Small intestine (tissue), 7 donors: ENCODE measurements around the gene NEK11. TPM values are rescaled to one million over a fixed set of nuclear protein-coding genes. Genes with fewer than 3 reads are reported as not detected.

Source experiments
- DNase-seq, 2 donors: peaks; one replicate each; pipeline versions ENCODE4 v3.0.0 to v3.0.0-alpha.2; 2013
- FAIRE-seq: peaks from 2 replicates; lab custom pipeline; 2012; peaks lifted over from hg19 to GRCh38; lab: Jason Lieb, UNC
- H3K27ac ChIP-seq, 3 donors: one replicate each; pipeline ENCODE4 v1.5.1; 2013; ENCODE audit warnings: low read length in 2 of 3, mild to moderate bottlenecking in 2 of 3, control low read depth in 1 of 3, inconsistent platforms in 1 of 3, low read depth in 1 of 3, moderate library complexity in 1 of 3
- H3K27me3 ChIP-seq, 3 donors: one replicate each; pipeline ENCODE4 v1.6.1; 2013; ENCODE audit warnings: low read length in 3 of 3, inconsistent platforms in 1 of 3; ENCODE audit not compliant: control insufficient read depth in 3 of 3, insufficient read depth in 3 of 3
- H3K36me3 ChIP-seq, 3 donors: one replicate each; pipeline ENCODE4 v1.6.1; 2013; ENCODE audit warnings: low read length in 3 of 3, inconsistent platforms in 1 of 3, low read depth in 1 of 3, mild to moderate bottlenecking in 1 of 3, moderate library complexity in 1 of 3; ENCODE audit not compliant: control insufficient read depth in 3 of 3, insufficient read depth in 2 of 3
- H3K4me1 ChIP-seq, 3 donors: one replicate each; pipeline ENCODE4 v1.6.1; 2013; ENCODE audit warnings: low read length in 2 of 3, inconsistent platforms in 1 of 3, low read depth in 1 of 3, mild to moderate bottlenecking in 1 of 3, moderate library complexity in 1 of 3; ENCODE audit not compliant: control insufficient read depth in 3 of 3, insufficient read depth in 2 of 3
- H3K4me3 ChIP-seq, 3 donors: one replicate each; pipeline ENCODE4 v1.5.1; 2013; ENCODE audit warnings: low read length in 3 of 3, control low read depth in 1 of 3, inconsistent platforms in 1 of 3, low read depth in 1 of 3, mild to moderate bottlenecking in 1 of 3, moderate library complexity in 1 of 3
- H3K9me3 ChIP-seq, 2 donors: one replicate each; pipeline ENCODE4 v1.6.1; 2013; ENCODE audit warnings: low read depth in 1 of 2, low read length in 1 of 2; ENCODE audit not compliant: control insufficient read depth in 2 of 2, insufficient read depth in 1 of 2
- WGBS, 3 donors: extraction: QIAGEN DNeasy Blood & Tissue Kit; methylation state at CpG; one replicate each; pipeline ENCODE4 v1.1.7; 2013; 5-methylcytosine and 5-hydroxymethylcytosine counted together
- polyA plus RNA-seq, 4 donors: library from polyadenylated mRNA; stranded (reverse) in 3 of 4; unstranded in 1 of 4; fragments of 200-250 nt in 3 of 4; fragments of 120-200 nt in 1 of 4; gene quantifications; one replicate each; pipeline versions ENCODE4 v1.2.1 to v1.2.3, GENCODE V29; 2013
- donor health status: healthy with polysubstance abuse.
- donor health status: control.
- donor health status: control.
- donor health status: Bipolar disorder and iron deficiency.
- donor health status: healthy.

Gene NEK11
- polyA plus RNA-seq, 4 donors: 0.81 to 11.0 (median 1.2) TPM

DNA sequence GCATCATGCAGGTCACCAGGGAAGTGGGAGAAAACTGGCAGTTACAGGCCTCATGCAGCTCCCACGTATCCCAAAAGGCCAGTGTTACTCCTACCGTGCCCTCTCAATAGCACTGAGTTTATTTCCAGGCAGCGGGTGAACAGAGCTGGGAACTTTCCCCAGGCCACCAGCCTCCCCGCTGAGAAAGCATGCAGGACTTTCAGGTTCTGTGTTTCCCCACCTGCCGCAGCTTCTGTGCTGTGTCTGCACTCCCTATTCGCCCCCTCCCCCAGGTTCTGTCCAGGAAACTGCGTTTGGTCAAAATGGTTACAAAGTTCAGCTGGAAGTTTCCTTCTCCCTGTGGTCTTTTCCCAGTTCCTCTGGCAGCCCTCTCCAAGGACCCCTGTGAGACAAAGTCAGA, 21.4 kb downstream of the NEK11 start:
- Histone ChIP-seq H3K4me3 (no peak overlapping the region), H3K27me3 (no peaks in the 10 kb centered on the region), H3K27ac (no peak overlapping the region), H3K9me3 (peaks cover 0 to 4% of the 10 kb centered on the region in 2 donors), H3K36me3 (peaks cover 0 to 4% (median 0%) of the 10 kb centered on the region in 3 donors), H3K4me1 (no peaks in the 10 kb centered on the region)
- FAIRE-seq: no peak
- DNase-seq: no peak
- WGBS, 3 donors: 86 to 88% (median 87%) methylated on average over 7 of the region's 7 CpGs

DNA sequence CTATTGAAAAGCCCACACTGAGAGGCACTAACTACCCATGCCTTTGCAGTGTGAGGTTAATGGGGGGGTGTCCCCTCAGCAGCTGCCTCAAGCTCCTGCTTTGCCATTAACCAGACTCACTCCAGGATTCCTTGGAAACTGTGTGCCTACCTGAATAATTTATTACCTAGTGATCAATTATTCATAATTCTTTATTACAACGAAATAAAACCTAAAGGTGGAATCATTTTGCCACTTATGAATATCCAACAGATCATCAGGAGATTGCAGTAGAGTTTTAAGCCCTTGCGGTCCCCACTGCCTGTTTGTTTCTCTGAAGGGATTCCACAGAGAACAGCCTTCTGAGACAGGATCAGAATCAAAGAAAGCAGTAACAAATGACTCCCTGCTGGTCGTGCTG, 23.3 kb downstream of the NEK11 start:
- DNase-seq (no peak), FAIRE-seq (no peak)
- H3K4me3 ChIP-seq: no peak overlapping the region
- peaks cover 0 to 4% of the 10 kb centered on the region in 2 donors for H3K9me3 ChIP-seq
- WGBS, 3 donors: 70 to 82% (median 77%) methylated on average over 3 of the region's 3 CpGs
- H3K4me1 ChIP-seq: no peaks in the 10 kb centered on the region
- H3K27ac ChIP-seq: no peak overlapping the region
- no peaks in the 10 kb centered on the region for H3K27me3 ChIP-seq
- H3K36me3 ChIP-seq: peaks cover 0 to 4% (median 0%) of the 10 kb centered on the region in 3 donors

DNA sequence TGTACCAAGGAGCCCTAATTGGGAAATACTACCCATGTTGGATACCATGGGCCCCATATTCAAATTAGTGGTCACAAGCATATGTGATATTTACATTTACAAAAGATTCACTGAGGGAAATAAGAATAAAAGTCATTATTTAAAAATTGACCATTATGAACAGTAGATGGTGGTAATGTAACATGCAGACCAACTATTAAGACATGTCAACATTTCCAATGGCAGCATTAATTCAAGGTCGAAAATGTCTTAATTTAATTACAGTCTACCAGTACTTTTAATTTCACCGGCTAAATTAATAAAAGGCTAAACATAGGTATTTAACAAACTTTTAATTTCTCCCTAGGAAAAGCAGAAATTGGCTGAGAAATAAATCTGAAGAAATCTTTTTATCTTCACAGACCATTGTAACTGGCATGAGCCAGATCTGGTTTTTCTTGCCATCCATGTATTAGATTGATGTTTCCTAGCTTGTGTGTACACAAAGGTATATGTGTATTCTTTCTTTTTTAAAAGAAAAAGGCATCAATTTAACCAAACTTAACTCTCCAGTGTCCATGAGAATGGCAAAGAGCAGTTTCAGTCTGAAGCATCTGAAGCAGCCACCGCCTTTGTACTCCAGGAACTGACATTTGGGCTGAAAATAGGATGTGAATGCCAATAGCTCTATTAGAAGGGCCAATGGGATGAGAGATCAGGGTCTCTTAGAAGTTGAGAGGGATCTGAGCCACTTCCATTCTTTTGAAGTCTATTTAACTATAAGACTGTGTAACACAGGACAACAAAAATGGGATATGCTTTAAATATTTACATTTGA, 26.6 kb downstream of the NEK11 start:
- DNase-seq (no peak), FAIRE-seq (no peak)
- Histone ChIP-seq H3K9me3 (no peaks in the 10 kb centered on the region), H3K36me3 (peaks cover 0 to 2% (median 0%) of the 10 kb centered on the region in 3 donors), H3K4me3 (no peak overlapping the region), H3K27ac (no peak overlapping the region), H3K4me1 (no peaks in the 10 kb centered on the region), H3K27me3 (no peaks in the 10 kb centered on the region)
- WGBS, 3 donors: 87 to 91% (median 90%) methylated on average over 3 of the region's 3 CpGs

DNA sequence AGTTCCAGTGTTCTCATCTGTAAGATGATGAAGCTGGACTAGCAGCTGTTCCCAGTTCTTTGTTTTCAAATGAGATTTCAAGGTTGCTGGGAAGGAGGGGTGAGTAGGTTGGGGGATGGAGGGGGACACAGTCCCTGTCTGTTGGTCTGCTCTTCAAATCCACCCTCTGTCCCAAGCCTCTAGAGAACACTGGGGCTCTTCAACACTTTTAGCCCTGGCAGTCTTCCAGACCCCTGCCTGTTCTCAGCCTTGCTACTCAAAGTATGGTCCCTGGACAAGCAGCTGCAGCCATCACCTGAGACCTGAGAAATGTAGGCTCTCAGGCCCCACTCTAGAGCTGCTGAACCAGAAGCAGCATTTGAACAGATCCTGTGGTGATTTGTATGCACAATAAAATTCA, 41.3 kb downstream of the NEK11 start:
- H3K9me3 ChIP-seq: no peaks in the 10 kb centered on the region
- H3K27ac ChIP-seq: no peak overlapping the region
- DNase-seq (no peak), FAIRE-seq (no peak)
- H3K4me3 ChIP-seq: no peak overlapping the region
- H3K36me3 ChIP-seq: no peaks in the 10 kb centered on the region
- H3K27me3 ChIP-seq: no peaks in the 10 kb centered on the region
- no peaks in the 10 kb centered on the region for H3K4me1 ChIP-seq

DNA sequence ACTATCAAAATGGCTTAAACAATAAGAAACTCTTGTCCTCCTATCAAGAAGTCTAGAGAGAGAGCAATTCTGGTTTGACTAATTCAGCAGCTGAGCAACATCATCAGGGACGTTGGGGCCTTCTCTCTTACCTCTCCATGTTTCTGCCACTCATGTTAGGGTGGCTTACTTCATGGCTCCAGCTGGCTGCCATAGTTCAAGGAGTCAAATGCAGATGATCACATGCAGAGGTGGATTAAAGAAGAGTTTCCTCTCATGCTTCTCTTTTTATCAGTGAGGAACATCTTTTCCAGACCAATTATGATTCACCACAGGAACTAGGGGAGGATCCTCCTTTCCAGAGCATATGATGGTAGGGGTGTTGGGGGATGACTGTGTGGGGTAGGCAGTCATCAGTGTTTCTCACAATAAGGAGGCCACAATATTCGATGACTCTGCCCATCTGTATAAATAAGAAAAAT, 45.5 kb downstream of the NEK11 start:
- H3K27ac ChIP-seq: no peak overlapping the region
- no peak overlapping the region for H3K4me3 ChIP-seq
- WGBS, 3 donors: 55 to 61% (median 59%) methylated on average over 2 of the region's 2 CpGs
- no peak for FAIRE-seq
- no peaks in the 10 kb centered on the region for H3K4me1 ChIP-seq
- H3K9me3 ChIP-seq: no peaks in the 10 kb centered on the region
- H3K36me3 ChIP-seq: no peaks in the 10 kb centered on the region
- DNase-seq: no peak
- no peaks in the 10 kb centered on the region for H3K27me3 ChIP-seq

DNA sequence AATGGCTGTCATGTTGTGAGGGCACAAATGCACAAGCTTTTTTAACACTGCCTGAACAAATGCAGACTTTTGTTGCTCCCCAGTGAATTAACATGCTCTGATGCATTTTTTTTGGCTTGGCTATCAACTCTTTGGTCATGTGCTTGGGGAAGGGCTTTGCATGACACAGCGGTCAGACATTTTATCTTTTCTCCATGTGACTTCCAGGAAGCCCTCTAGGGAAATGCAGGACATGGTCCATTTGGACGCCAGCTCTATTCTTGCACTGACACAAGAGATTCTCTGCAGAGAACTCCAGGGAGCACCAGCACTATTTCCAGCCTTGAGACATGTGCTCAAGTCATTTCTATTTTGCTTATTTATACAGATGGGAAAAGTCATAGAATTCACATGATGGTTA, 46.2 kb downstream of the NEK11 start:
- H3K4me1 ChIP-seq: no peaks in the 10 kb centered on the region
- no peaks in the 10 kb centered on the region for H3K27me3 ChIP-seq
- H3K4me3 ChIP-seq: no peak overlapping the region
- no peaks in the 10 kb centered on the region for H3K36me3 ChIP-seq
- H3K27ac ChIP-seq: no peak overlapping the region
- WGBS, 3 donors: 43 to 70% (median 67%) methylated on average over 2 of the region's 2 CpGs
- DNase-seq (peak in 1 of 2 donors; percentile 33), FAIRE-seq (no peak)
- no peaks in the 10 kb centered on the region for H3K9me3 ChIP-seq

DNA sequence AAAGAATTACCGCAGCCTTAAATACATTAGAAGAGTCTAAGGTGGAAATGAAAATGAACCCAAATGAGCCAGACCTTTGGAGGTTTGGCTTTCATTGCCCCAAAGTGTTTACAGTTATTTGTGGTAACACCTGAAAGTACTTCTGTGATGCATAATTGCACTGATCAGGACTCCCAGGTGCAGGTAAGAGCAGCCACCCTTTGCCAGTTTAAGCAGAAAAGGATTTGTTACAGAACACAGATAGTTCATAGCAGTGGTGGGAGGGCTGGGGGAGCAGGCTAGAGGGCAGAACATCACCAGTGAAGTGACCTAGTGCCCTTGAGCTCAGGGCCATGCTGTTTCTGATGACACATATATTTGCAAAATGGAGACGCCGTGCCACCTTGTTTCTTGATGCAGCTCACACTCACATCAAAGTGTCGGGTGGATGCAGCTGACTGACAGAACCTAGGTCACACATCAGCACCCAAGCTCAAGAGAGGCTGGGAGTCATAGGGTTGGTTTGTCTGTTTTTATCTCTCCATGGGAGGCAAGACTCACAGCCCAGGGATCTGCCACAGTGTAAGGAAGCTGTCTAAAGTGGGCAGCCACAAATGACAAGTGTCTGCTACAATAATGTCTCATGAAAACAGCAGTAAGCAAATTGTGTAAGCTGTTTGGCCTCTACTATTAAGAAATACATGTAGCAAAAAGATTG, 49.1 kb downstream of the NEK11 start:
- no peak for DNase-seq
- FAIRE-seq: no peak
- no peaks in the 10 kb centered on the region for H3K36me3 ChIP-seq
- no peak overlapping the region for H3K27ac ChIP-seq
- H3K27me3 ChIP-seq: no peaks in the 10 kb centered on the region
- H3K4me1 ChIP-seq: no peaks in the 10 kb centered on the region
- H3K4me3 ChIP-seq: no peak overlapping the region
- H3K9me3 ChIP-seq: no peaks in the 10 kb centered on the region
- WGBS, 3 donors: 55 to 70% (median 68%) methylated on average over 4 of the region's 4 CpGs

DNA sequence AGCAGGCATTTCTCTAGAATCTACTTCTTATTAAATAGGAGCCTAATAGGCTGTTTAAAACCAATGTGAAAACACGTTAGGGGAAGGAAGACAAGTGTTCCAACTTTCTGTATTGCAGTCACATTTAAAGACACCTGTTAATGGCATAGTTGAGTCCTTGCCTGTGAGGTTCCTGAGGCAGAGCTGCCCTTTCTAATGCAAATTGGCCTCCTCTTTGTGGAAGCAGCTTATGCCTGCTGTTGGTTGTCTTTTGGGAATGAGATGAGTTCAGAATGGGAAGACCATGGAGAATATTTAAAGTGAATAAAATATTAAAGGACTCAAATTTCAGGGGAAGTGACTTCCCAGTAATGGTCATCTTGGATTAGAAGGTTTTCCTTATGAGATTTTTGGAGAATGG, 51.2 kb downstream of the NEK11 start:
- no peak for FAIRE-seq
- DNase-seq: no peak
- no peak overlapping the region for H3K27ac ChIP-seq
- H3K4me3 ChIP-seq: no peak overlapping the region
- no peaks in the 10 kb centered on the region for H3K27me3 ChIP-seq
- H3K9me3 ChIP-seq: no peaks in the 10 kb centered on the region
- 65 to 75% (median 72%) methylated on average over 1 of the region's 1 CpG for WGBS, 3 donors
- H3K4me1 ChIP-seq: no peaks in the 10 kb centered on the region
- H3K36me3 ChIP-seq: no peaks in the 10 kb centered on the region
